Measurements from ENCODE around the gene RAD9A.
"Not testable (repeated sequence)": the region's sequence is repeated elsewhere in the genome, so short reads cannot be mapped to it uniquely, and the experiment has no call there.

RAD9A gene

DNA sequence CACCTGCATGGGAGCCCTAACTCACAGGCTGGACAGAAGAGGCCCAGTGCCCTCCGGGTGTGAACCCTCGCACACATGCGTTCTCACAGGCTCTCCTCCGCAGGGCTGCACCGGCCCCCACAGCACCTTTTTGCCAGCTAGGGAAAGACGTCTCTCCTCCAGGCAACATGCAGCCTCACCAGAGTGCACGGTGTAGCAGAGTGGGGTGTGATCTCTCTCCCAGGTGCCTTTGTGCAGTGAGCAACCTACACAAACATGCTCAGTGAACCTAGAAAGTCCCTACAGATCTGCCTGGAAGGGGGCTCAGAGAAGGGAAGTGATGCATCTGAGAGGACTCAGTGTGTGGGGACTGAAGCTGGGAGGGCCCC, 20.0 kb downstream of the RAD9A start:
- DNase-seq, result no peak

GRCh38 chr11:67412495-67413179, 20.9 kb downstream of the RAD9A start:
- DNase-seq, result no peak

DNA sequence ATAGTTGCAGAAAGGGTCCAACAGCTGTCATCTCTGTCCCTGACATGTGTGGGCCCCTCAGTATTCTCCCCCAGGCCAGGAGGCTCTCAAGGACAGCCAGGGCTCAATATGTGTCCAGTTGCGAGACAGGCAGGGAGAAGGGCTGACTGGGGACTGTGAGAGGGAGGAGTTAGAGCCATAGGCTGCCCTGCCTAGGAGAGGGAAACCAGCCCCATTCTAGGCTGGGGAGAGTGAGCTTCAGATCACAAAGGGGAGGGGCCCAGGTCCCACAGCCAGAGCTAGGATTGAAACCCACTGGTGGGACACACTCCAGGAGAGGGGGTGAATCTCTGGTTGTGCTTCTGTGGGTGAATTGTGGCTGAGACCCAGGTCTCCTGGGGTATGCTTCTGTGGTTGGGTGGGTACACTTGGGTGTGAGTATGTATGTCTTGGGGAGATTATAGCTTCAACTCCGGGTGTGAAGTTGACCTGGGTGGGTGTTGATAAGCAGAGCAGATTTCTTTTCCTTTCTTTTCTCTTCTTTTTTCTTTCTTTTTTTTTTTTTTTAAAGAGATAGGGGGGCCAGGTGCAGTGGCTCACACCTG, 21.6 kb downstream of the RAD9A start:
- no peak for DNase-seq

- no peak for DNase-seq
These were observed 23.9 kb downstream of the RAD9A start, which contains the start of gene CARNS1 for GRCh38 chr11:67415501-67416304. Gene CARNS1, plus strand, starts transcription at chr11:67415678. Its CDS starts 522 bp downstream, at chr11:67416200.

GRCh38 chr11:67416416-67417335, 24.9 kb downstream of the RAD9A start:
- DNase-seq, result no peak

DNA sequence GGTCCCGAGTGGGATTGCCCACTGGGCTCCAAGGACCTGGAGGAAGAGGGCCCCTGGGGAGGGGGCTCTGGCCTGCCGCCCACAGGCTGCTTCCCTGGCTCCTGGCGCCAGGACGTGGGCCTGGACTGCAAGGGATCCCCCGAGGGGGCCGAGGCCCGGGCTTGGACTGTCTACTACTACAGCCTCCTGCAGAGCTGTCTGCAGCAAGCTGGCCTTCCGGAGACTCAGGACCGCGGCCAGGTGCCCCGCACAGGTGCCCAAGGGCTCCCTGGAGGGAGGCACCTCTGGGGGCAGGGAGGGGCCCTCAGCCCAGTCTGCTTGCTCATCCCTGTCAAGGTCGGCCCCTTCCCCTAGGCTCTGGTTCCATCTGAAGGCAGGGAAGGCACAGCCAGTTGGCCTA, 25.6 kb downstream of the RAD9A start:
- DNase-seq, result no peak

DNA sequence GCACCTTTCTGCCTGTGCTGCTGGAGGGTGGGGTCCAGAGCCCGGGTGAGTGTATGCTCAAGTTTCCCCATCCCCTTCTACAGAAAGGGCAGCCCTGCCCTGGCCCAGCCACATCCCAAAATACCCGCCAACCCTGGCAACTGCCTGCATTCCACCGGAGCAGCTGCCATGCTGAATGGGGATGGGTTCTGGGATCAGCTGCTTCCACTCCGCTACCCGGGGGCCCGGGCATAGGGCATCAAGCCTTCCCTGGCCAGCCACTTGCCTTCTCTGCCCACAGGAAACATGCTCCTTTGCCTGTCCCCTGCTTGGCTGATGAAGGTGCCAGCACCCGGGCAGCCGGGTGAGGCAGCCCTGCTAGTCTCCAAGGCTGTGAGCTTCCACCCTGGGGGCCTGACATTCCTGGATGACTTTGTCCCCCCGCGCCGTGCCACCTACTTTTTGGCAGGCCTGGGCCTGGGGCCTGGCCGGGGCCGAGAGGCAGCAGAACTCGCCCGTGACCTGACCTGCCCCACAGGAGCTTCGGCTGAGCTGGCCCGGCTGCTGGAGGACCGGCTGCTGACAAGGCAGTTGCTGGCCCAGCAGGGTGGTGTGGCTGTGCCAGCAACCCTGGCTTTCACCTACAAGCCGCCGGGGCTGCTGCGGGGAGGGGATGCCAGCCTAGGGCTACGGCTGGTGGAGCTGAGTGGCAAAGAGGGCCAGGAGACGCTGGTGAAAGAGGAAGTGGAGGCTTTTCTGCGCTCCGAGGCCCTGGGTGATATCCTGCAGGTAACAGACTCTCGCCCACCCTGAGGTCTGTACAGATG, 26.9 kb downstream of the RAD9A start:
- DNase-seq, result no peak

DNA sequence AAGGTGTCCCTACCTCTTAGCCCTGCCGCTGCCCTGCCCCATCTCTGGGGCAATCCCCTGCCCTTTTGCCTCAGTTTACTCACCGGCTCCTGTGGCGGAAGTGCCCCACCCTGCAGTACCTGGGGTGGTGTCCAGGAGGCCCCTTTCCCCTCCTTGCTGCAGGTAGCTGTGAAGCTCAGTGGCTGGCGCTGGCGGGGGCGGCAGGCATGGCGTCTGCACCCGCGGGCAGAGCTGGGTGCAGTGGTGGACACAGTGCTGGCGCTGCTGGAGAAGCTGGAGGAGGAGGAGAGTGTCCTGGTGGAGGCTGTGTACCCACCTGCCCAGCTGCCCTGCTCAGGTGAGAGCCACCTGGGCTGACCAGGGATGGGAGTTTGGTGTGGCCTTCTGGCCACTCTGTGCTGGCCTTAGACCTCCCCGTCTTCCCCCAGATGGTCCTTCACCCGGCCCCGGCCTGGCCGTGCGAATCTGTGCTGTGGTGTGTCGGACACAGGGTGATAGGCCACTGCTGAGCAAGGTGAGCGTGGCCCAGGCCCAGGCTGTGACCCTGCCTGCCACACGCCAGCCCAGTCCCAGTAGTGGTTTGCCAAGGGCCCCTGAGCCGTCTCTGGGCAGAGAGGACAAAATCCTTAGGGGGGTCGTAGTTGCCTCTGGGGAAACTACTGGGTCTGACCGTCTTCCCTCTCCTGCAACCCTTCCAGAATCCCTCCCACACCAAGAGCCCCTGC, 27.7 kb downstream of the RAD9A start:
- DNase-seq, result no peak

- no peak for DNase-seq
These were observed 28.4 kb downstream of the RAD9A start for GRCh38 chr11:67420147-67420645.

DNA sequence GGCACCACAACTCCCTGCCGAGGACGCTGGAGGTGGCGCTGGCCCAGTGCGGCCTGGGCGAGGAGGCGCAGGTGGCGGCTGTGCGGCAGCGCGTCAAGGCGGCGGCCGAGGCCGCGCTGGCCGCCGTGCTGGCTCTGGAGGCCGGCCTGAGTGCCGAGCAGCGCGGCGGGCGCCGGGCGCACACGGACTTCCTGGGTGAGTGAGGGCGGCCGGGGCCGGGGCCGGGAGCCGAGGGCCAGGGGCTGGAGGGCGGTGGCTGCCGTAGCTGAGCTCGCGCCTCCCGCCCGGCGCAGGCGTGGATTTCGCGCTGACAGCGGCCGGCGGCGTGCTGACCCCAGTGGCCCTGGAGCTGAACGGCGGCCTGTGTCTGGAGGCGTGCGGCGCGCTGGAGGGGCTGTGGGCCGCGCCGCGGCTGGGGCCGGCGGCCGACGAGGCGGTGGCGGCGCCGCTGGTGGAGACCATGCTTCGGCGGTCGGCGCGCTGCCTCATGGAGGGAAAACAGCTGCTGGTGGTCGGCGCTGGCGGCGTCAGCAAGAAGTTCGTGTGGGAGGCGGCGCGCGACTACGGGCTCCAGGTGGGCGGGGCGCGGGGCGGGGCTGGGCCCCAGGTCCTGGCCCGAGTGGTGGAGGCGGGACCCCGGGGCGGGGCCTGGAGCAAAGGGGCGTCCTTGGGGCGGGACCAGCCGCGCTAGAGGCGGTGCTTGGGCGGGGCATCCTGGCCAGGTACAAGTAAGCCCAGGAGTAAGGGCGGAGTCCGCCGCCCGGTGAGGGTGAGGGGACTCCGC, 29.1 kb downstream of the RAD9A start:
- peak; percentile 98 for DNase-seq

DNA sequence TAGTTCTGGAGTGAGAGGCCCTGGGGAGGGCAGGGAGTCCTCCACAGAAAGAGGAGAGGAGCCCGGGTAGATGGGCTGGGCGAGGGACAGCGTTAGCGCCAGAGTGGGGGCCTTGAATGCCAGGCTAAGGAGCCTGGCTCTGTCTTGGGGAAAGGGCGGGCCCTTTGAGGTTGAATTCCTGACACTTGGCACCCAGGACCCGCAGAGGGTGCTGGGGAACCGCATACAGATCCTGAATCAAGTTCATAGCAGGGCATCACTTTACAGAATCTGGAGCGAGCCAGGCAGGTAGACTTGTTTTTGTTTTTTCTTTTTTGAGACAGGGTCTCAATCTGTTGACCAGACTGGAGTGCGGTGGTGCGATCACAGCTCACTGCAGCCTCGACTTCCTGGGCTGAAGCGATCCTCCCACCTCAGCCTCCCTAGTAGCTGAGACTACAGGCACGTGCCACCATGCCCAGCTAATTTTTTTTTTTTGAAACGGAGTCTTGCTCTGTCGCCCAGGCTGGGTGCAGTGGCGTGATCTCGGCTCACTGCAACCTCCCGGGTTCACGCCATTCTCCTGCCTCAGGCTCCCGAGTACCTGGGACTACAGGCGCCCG, 29.7 kb downstream of the RAD9A start:
- no peak for DNase-seq

DNA sequence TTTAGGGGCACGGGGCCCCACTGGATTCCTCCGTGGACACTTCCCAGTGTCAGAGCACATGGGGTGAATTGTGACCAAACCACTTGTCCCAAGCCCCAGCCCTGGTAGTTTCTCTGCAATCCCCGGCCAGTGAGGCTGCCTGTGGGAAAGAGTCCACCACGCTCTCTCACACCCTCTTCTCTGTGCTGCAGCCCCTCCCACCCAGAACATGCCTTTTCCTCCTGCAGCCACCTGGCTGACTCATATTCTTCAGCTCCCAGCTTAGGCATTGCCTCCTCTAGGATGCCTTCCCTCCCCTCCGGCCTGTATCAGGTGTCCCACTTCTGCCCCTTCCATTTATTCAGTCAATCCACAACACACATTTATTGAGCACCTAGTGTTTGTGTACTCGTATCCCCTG, 31.1 kb downstream of the RAD9A start:
- DNase-seq, result no peak

DNA sequence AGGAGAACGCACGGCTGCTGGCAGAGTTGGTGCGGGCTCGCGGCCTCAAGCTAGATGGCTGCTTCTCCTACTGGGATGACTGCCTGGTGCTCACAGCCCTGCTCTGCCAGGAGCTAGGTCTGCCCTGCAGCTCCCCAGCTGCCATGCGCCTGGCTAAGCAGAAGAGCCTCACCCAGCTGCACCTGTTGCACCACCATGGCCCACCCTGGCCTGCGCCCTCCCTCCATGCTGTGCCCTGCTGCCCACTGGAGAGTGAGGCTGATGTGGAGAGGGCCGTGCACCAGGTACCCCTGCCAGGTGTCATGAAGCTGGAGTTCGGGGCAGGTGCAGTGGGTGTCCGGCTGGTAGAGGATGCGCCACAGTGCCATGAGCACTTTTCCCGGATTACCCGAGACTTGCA, 31.7 kb downstream of the RAD9A start:
- DNase-seq, result no peak

DNA sequence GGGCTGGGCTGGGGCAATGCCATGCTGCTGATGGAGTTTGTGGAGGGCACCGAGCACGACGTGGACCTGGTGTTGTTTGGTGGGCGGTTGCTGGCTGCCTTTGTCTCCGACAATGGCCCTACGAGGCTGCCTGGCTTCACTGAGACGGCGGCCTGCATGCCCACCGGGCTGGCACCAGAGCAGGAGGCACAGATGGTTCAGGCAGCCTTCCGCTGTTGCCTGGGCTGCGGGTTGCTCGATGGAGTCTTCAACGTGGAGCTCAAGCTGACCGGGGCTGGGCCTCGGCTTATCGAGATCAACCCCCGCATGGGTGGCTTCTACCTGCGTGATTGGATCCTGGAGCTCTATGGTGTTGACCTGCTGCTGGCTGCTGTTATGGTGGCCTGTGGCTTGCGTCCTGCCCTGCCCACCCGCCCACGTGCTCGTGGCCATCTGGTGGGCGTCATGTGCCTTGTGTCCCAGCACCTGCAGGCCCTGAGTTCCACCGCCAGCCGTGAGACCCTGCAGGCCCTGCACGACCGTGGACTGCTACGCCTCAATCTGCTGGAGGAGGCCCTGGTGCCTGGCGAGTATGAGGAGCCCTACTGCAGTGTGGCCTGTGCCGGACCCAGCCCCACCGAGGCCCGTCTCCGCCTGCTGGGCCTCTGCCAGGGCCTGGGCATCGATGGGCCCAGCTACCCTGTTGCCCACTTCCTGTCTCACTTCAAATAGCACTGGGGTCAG, 32.3 kb downstream of the RAD9A start:
- no peak for DNase-seq

DNA sequence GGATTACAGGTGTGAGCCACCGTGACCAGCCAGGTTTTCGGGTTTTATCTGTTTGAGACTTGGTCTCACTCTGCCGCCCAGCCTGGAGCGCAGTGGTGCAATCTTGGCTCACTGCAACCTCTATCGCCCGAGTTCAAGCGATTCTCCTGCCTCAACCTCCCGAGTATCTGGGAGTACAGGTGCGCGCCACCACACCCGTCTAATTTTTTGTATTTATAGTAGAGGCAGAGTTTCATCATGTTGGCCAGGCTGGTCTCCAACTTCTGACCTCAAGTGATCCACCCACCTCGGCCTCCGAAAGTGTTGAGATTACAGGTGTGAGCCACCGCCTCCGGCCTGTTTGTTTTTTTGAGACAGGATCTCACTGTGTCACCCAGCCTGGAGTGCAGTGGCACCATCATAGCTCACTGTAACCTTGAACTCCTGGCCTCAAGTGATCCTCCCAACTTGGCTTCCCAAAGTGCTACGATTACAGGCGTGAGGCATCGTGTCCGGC, 35.6 kb downstream of the RAD9A start:
- DNase-seq, result not testable (repeated sequence)

DNA sequence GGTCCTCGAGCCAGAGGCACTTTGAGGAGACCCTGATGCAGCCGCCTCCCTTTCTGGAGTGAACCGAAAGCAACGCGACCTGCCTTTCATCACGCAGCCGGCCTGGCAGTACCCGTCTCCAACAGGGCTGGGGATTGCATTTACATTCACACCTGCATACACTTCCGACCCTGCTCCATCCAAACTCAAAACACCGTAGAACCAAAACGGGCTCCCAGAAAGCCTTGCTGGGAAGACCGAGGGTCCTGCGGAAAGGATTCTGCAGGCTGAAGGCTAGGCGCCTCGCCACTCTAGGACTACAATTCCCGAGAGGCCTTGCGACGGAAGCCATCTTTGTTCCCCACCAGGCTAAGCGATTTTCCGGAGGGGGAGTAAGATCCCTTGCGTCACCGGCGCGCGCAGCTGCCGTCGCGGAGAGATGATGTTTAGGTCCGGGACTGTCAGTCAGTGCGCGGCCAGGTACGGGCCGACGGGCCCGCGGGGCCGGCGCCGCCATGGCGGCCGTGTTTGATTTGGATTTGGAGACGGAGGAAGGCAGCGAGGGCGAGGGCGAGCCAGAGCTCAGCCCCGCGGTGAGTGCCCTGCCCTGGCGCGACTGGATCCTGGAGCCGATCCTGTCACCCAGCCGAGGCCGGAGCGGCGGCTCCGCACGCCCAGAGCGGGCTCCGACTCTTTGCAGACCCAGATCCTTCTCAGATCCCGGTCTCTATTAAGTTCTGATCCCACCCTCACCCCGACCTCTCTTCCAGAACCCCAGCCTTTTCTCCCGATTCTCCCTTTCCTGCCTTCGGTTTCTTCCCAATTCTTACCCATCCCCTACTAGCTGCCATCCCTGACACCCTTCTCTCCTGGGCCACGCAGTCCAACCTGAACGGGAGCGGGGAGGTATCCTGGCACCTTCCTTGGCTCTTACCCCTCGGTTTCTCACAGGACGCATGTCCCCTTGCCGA, 36.5 kb downstream of the RAD9A start, which contains the start of gene RPS6KB2:
Gene RPS6KB2, plus strand, starts transcription at position 443 of the 950 bp plus-strand sequence. Its CDS starts 52 bp downstream, at position 495.
- DNase-seq, result peak; percentile 99

DNA sequence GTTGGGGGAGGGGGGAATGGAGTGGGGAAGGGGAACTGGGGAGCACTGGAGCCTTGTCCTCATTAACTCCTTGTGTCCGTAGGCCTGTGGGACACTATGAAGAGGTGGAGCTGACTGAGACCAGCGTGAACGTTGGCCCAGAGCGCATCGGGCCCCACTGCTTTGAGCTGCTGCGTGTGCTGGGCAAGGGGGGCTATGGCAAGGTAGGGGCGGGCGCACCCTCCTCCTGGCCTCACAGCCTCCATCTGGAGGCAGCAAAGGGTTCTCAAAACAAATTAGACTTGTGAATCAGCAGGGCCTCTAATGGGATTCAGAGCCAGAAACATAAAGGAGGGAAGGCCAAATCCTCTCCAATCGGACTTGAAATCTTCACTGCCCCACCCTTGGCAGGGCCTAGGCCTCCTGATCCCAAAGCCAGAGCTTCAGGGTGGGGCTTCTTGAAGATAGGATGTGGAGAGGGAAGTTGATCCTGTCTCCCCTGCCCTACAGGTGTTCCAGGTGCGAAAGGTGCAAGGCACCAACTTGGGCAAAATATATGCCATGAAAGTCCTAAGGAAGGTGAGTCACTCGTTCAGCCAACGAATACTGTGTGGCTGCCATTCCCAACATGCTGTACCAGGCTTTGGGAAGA, 37.4 kb downstream of the RAD9A start:
- DNase-seq, result no peak
